Fibroblast of skin of left quadriceps (primary cell): Measurements from ENCODE around the gene BLOC1S4.
A peak's percentile ranks its signal among the peaks of the same experiment; 100 is the strongest.
"Not testable (repeated sequence)": the region's sequence is repeated elsewhere in the genome, so short reads cannot be mapped to it uniquely, and the experiment has no call there.

Experiments
- DNase-seq, 2 experiments: peaks; one replicate each; pipeline ENCODE4 v3.0.0-alpha.2; 2013; ENCODE audit warnings: low read depth in 2 of 2

BLOC1S4 gene

DNA sequence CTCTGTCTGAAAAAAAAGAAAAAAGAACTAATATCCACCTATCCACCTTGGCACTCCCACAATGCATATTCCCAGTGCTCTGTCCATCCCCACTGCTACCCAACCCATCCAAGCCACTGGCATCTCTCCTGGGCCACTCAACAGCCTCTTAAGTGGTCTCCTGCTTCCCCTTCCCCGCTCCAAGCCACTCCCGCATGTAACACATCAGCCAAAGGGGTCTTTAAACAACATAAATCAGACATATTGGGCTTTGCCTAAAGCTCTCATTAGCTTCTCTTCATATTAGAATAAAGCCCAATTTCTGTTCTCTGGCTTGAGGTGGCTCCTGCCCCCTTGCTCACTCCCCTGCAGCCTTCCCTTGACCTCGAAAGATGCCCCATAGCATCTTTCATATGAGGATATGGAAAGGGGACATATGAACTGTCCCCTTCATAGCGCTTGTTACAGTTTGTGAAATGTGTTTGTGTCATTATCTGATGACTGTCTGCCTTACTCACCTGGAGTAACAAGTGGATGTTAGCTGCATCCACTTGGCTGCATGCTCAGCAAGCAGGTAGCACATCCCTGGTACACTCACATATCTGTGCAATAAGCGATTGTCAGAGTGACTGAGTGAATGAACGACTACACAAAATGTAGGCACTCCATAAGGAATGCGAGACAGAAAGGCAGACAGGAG is 3.1 kb downstream of the BLOC1S4 start:
- DNase-seq, result no peak

GRCh38 chr4:6719611-6720179 is 3.7 kb downstream of the BLOC1S4 start:
- DNase-seq, result no peak

- peak; percentile 33 to 41 for DNase-seq
These were observed 4.3 kb downstream of the BLOC1S4 start for GRCh38 chr4:6720202-6720699.

DNA sequence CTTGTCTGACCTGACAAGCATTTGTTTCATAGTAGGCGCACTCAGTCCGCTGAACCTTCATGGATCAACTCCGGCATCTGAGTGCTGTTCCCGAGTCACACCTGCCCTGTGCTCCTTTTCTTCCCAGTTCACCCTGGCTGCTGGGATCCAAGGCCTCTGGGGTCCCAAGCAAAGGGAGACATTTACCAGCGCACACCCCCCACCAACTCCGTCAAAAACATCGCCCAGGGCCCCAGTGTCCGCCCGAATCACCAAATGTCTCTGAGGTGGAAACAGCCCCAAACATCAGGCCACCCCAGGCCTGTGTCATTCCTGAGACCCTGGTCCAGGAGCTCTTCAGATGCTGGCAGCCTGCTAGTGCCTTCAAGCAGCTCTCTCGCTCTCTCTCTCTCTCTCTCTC is 5.1 kb downstream of the BLOC1S4 start:
- DNase-seq, result no peak

DNA sequence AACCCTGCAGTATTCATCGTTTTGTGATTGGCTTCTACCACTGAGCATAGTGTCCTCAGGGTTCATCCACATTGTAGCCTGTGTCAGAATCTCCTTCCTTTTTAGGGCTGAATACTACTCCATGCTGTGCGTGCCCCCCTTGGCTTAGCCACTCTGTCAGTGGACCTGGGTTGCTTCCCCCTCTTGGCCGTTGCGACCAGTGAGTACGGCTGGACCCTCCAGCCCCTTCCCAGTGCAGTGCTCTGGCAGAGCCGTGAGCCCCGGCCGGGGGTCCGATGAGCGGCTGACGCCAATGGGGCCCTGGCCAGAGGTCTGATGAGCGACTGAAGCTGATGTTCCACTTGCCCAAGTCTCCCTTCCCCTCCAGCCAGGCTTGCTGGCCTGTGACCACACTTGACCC is 6.9 kb downstream of the BLOC1S4 start:
- no peak for DNase-seq

DNA sequence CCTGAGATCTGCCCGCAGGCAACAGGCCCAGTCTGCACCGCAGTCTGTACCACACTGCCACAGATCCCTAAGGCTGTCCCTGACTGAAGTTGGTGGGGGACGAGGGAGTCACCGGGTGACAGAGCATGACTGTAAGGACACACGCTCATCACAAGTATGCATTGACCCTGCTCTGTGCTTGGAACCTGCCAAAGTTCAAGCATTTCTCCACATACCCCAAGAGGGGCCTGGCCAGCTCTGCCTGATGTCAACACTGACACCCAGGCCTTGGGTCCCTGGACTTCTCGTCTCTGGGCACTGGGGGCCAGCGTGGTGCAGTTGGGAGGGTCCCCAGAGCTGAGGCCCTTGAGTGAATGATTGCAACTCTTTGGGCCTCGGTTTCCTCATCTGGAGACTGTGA is 7.9 kb downstream of the BLOC1S4 start:
- DNase-seq, result no peak

GRCh38 chr4:6724421-6725111 is 8.6 kb downstream of the BLOC1S4 start:
- DNase-seq, result no peak

- DNase-seq, result not testable (repeated sequence)
These were observed 9.5 kb downstream of the BLOC1S4 start for GRCh38 chr4:6725427-6725961.

DNA sequence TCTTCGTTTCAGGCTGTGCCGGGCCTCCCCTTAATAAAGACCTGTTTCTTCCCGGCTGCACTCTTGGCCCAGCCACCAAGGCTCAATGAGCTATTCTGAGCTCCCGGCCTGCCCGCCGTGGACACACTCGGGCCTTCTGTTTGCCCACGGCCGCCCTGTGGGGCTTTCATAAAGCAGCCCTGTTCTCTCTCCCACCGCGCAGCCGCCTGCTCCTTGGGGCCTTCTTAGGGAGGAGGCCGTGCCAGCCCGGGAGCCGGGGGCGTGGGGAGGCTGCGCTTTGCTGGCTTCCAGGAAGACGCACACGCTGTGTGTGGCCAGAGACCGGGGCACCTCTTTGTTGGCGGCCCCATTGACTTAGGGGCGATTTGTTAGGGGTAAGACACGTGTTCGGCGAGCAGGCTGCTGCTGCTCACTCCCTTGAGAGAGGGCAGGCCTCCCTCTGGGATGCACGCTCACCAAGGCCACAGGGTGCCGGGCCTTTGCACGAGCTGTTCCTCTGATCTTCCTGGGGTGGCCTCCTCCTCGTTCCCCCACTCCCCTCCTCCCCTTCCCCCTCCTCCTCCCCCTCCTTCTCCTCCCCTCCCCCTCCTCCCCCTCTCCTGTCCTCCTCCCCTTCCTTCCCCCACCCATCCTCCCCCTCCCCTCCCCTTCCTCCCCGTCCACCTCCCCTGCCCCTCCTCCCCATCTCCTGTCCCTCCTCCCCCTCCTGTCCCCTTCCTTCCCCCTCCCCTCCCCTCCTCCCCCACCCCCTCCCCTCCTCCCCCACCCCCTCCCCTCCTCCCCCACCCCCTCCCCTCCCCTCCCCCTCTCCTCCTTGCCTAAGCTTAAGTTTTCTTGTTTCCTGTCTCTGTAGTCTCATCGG is 11.3 kb downstream of the BLOC1S4 start:
- DNase-seq, result no peak

- no peak for DNase-seq
These were observed 11.9 kb downstream of the BLOC1S4 start for GRCh38 chr4:6727943-6728250.

DNA sequence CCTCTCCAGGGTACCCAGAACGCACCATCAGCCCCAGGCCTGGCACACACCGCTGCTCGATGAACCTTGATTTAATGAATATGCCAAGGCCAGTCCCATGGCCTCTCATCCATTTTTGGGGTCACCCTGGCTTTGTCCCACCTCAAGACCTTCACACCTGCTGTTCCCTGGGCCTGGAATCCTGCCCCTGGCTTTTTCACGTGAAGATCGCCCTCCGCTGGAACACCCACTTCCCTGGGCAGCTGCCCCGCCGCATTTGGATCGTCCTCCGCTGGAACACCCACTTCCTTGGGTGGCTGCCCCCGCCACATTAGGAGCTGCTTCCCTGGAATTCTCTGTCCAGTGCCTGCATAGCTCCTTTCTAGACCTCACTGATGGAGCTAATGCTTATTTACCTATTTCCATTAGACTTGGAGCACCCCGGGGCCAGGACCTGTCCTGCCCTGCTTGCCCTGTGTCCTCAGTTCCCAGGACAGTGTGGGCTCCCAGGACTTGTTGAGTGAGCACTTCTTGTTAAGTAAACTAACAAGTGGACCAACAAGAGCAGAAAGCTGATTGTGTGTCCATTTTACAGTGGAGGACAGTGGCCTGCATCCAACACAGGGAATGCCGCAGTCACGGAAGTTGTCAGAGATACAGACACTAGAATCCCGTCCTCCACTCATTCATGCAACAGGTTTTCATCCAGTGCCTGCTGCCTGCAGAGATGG is 12.5 kb downstream of the BLOC1S4 start:
- no peak for DNase-seq

DNA sequence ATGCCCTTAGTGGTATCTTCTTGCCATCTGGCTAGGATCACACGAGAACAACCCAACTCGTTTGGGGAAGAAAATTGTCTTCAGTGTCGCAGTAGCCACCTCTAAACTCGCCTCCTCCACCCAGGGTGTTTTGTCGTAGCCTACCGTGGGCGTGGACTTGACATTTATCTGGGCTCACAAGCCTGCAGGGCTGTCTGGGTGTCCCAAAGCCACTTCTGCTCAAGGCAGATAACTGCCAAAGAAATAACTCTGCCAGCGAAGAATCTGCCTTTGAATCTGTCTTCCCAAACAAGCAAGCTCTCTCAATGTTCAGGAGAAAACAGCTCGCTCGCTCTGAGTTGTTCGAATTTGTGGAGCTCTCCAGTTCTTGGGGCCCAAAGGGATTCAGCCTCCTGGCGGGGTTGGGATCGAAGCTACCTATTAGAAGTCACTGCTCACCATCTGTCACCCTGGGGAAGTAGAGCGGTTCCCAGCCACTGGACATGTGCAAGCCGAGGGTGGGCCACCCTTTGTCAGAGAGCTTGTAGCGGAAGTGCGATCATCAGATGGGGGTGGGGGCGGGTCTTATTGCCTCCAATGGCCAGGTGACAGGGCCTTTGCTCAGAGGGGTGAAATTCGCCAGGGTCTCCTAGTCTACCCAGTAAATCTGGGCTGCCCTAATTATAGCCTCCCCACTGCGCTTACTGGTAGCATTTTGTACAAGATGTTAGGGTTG is 14.8 kb downstream of the BLOC1S4 start:
- DNase-seq, result no peak

GRCh38 chr4:6731318-6731675 is 15.3 kb downstream of the BLOC1S4 start:
- DNase-seq, result no peak

DNA sequence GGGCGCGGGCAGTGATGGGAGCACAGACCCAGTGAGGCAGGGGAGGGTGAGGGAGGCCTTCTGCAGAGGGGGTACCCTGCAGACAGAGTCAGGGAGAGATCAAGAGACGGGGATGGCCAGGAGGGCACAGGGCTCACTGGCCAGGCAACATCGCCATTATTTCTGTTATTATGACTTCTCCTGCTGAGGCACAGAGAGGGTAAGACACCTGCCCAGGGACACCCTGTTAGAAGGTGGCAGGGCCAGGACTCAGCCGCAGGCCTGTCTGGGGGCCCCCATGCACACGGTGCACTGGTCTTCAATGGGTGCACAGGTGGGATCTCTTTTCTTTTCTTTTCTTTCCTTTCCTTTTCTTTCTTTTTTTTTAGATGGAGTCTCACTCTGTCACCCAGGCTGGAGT is 15.8 kb downstream of the BLOC1S4 start:
- DNase-seq, result no peak

GRCh38 chr4:6732441-6733357 is 16.7 kb downstream of the BLOC1S4 start:
- peak; percentile 15 to 20 for DNase-seq

GRCh38 chr4:6733358-6734164 is 17.6 kb downstream of the BLOC1S4 start:
- no peak for DNase-seq

DNA sequence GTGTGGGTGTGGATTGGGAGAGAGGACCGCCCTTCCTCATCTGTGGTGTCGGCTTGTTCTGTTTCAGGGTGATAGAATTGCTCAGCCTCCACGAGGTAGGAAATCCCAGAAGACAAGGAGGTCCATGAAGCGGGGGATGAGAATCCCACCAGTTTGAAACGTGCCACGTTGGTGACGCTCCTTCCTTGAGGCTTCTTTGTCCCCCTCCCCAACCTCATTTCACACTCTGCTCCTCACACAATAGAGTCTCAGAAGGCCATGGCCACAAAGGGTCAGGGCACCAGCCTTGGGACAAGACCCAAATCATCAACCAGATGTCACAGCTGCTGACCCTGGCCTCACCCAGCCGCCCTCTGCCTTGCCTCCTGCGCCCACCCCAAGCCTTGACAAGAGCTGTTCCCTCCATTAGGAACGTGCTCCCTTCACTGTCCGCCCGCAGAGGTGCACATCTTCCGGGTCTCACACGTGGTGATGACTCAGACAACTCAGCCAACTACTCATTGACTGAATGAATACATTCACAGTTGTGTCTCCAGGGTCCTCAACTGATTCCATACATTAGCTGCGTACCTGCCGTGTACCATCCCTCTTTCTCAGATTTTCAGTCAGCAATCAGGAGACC is 18.3 kb downstream of the BLOC1S4 start:
- no peak for DNase-seq

DNA sequence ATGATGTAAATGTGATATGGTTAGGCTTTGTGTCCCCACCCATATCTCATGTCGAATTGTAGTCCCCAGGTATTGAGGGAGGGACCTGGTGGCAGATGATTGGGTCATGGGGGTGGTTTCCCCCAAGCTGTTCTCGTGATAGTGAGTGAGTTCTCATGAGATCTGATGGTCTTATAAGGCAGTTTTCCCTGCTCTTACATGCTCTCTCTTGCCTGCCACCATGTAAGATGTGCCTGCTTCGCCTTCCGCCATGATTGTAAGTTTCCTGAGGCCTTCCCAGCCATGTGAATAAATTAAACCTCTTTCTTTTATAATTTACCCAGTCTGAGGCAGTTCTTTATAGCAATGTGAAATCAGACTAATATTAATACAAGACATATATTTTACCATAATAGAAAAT is 23.9 kb downstream of the BLOC1S4 start:
- DNase-seq, result no peak
